GM12891 (cell line): Measurements from ENCODE around the gene HDAC4.

Experiments used
- PAX5 ChIP-seq: IDR thresholded peaks from 2 replicates; pipeline ENCODE4 v1.6.1; 2011; ENCODE audit warnings: low read length, moderate library complexity, mild to moderate bottlenecking; ENCODE audit not compliant: insufficient read depth, severe bottlenecking
- POLR2A ChIP-seq: IDR thresholded peaks from 2 replicates; pipeline ENCODE4 v1.6.1; 2011; ENCODE audit warnings: low read depth, low read length, control low read depth
- POLR2AphosphoS5 ChIP-seq: IDR thresholded peaks from 2 replicates; pipeline ENCODE4 v1.6.1; 2011; ENCODE audit warnings: low read depth, low read length, control low read depth
- SPI1 ChIP-seq: IDR thresholded peaks from 2 replicates; pipeline ENCODE4 v1.6.1; 2011; ENCODE audit warnings: low read depth, low read length, control low read depth
- TAF1 ChIP-seq: IDR thresholded peaks from 2 replicates; pipeline ENCODE4 v1.6.1; 2011; ENCODE audit warnings: low read depth, low read length, control low read depth

DNA sequence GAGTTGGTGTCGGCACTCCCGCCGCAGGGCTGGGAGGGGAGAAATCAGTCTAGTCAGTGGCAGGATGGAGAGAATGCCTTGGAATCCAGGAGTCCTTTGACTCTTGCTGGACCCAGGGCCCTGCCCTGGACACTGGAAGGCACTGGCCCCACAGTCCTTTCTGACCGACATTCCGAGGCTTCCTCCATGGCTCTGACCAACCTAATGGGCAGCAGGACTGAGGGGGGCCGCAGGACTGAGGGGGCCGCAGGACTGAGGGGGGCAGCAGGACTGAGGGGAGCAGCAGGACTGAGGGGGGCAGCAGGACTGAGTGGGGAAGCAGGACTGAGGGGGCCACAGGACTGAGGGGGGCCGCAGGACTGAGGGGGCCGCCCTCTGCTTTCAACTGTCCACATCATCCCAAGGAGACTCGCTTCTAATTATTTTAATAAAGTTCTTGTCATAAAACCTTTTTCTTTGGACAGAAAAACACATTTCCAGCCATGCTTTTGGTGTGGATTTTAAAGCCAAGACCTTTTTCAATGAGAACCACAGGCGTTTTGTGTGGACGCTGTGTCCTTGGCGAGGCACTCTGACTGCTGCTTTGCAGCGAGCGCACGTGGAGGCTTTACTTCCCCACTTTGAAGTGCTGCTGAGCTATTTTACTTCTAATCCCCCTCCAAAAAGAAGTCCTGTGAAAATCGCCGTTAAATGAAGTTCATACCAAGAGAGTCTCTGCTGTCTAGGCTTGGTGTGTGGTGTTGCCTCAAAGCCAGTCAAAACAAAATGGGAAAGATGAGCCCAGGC is 326.9 kb downstream of the HDAC4 start:
- TF ChIP-seq PAX5 (no peak), POLR2AphosphoS5 (no peak), POLR2A (no peak), SPI1 (no peak), TAF1 (no peak)
